Dedifferentiated amniotic fluid mesenchymal stem cell (primary cell): ENCODE measurements around the gene LRBA.
"Not testable (repeated sequence)": the region's sequence is repeated elsewhere in the genome, so short reads cannot be mapped to it uniquely, and the experiment has no call there.

Experiments used
- DNase-seq: peaks from one replicate; pipeline ENCODE4 v3.0.0-alpha.2; 2016; ENCODE audit errors: extremely low spot score

LRBA gene

GRCh38 chr4:150569384-150569987, 445.6 kb downstream of the LRBA start:
- no peak for DNase-seq

- DNase-seq: no peak
Measured at GRCh38 chr4:150567070-150567469, 448.0 kb downstream of the LRBA start.

DNA sequence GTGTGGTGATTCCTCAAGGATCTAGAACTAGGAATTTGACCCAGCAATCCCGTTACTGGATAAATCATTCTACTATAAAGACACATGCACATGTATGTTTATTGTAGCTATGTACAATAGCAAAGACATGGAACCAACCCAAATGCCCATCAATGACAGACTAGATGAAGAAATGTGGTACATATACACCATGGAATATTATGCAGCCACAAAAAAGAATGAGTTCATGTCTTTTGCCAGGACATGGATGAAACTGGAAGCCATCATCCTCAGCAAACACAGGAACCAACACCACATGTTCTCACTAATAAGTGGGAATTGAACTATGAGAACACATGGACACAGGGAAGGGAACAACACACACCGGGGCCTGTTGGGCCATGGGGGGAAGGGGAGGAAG, 450.1 kb downstream of the LRBA start:
- DNase-seq: not testable (repeated sequence)

GRCh38 chr4:150562751-150563150, 452.3 kb downstream of the LRBA start:
- no peak for DNase-seq

DNA sequence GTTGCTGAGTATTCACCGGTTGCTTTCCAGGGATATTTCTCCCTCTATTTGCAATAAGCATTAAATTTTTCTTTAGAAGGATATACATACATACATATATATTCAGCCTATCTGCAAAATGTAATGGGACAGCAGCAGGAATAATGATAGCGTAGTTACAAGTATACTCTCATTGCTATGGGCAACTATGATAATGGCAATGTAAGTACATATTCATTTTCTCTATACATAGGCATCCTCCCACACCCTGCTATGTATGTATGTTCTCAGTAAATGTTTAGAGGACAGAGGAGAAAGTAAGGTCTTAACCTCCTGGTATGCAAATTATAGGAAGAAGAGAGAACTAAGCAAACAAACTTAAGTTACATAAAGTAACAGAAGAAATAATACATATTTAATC, 452.8 kb downstream of the LRBA start:
- no peak for DNase-seq

- DNase-seq: no peak
Measured at GRCh38 chr4:150561143-150561737, 453.8 kb downstream of the LRBA start.

DNA sequence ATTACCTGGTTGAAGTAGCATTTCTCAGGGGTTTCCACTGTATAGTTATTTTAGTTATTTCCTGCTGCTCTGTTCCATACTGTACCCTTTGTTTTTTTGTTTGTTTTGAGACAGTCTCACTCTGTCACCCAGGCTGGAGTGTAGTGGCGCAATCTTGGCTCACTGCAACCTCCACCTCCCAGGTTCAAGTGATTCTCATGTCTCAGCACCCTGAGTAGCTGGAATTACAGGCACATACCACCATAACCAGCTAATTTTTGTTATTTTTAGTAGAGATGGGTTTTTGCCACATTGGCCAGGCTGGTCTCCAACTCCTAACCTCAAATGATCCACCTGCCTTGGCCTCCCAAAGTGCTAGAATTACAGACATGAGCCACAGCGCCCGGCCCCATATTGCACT, 457.3 kb downstream of the LRBA start:
- not testable (repeated sequence) for DNase-seq

DNA sequence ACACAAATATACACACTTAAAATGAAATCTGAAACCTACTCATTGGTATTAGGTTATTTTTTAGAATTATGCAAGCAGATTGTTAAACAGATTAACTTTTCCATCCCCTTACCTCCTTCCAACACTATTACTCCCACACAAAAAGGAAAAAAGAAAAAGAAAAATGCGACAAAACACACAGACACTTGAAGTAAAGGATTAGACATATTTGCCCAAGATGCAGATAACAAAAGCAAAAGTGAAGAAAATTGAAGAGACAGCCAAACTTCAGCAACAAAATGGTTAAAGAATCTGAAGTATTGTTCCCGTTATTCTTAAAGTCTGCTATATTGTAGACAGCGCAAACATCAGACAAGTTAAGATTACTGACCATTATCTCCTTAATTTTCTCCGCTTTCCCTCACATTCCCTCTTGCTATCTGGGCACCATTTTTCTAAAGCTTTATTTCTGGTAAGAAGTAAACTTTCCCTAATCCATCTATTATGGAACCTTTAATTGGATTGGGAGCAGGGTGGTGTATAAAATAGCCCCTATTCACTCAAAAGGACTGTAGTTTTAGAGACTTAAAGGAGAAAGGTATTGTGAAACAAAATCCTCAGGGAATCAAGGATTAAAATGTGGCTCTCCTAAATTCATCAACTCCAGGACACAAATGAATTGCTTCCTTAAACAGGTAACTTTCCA, 467.8 kb downstream of the LRBA start:
- DNase-seq: no peak

GRCh38 chr4:150546286-150546685, 468.8 kb downstream of the LRBA start:
- DNase-seq: no peak

- DNase-seq: no peak
Measured at GRCh38 chr4:150543042-150543441, 472.0 kb downstream of the LRBA start.

GRCh38 chr4:150541681-150542080, 473.4 kb downstream of the LRBA start:
- DNase-seq: no peak

DNA sequence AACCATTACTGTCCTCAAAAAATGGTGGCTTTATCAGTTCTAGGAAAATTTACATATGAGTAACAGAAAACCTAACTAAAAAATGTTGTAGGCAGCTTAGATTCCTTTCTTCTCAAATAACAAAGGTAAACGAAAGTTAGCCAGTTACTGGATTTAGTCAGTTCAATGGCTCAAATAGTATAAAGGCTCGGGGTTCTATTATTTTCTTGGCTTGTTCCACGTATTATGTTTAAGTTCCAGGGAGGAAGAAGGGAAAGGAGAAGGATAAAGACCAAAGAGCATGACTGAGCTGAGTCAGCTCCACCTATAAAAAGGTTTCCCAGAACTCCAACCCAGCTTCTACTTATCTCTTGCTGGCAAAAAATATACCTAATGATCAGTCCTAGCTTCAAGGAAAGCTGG, 474.1 kb downstream of the LRBA start:
- DNase-seq: no peak

DNA sequence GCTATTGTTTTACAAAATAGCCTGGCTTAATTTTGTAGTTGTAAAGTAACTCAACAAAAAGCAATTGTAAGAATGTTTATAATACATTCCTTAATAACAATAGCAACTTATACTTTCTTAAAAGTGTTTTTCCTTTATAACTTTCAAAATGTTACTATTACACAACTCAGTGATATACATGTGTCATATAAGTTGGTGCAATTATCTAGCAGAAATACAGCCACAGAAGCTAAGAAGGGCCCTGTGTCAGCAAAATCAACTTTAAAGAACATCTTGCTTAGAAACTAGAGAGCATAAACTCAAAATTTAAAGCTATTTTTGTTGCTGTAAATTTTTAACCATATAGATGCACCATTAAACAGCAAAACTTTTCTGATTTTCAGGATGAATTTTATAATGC, 474.5 kb downstream of the LRBA start:
- no peak for DNase-seq

DNA sequence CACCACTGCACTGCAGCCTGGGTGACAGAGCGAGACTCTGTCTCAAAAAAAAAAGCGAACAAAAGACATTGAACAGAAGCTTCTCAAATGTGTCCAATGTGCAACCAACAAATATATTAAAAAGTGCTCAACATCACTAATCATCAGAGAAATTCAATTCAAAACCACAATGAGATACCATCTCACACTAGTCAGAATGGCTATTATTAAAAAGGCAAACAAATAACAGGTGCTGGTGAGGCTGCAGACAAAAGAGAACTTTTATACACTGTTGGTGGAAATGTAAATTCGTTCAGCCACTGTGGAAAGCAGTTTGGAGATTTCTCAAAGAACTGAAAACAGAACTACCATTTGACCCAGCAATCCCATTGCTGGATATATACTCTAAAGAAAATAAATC, 477.2 kb downstream of the LRBA start:
- DNase-seq: not testable (repeated sequence)

DNA sequence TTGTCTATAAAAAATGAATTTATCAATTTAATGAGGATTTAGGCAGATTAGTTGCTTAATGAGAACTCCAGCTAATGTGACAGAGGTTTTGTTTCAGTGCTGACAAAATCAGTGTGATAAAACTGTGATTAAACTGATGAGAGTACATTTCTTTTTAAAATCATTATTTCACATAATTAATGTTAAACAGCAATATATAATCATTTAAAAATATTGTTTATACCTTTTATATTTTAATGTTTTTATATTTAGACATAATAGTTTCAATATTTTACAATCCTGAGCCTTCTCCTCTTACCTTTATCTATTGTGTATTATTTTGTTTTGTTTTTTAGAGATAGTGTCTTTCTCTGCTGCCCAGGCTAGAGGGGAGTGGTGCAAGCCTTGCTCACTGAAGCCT, 480.3 kb downstream of the LRBA start:
- no peak for DNase-seq

DNA sequence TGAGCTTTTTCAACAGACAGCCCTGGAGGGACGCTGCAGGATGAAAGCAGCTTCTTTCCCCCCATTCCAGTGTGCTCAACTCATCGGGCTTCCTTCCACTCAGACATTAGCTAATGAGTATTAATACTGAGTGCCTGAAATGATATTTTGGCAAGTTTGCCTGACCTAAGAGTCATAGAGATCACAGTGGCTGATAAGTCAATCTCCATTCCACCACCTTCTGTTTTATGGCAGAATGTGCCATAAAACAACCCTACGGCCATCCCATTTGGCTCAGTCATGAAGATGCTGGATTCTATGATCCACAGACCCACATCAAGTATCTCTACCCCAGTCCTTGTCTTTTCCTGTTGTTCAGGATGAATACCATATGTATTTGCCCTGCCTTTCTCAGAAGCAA, 481.4 kb downstream of the LRBA start:
- no peak for DNase-seq

- no peak for DNase-seq
Measured at GRCh38 chr4:150525321-150525868, 489.7 kb downstream of the LRBA start.

GRCh38 chr4:150518559-150518958, 496.5 kb downstream of the LRBA start:
- DNase-seq: no peak

GRCh38 chr4:150515135-150515534, 499.9 kb downstream of the LRBA start:
- DNase-seq: no peak

GRCh38 chr4:150514709-150515108, 500.4 kb downstream of the LRBA start:
- DNase-seq: no peak

DNA sequence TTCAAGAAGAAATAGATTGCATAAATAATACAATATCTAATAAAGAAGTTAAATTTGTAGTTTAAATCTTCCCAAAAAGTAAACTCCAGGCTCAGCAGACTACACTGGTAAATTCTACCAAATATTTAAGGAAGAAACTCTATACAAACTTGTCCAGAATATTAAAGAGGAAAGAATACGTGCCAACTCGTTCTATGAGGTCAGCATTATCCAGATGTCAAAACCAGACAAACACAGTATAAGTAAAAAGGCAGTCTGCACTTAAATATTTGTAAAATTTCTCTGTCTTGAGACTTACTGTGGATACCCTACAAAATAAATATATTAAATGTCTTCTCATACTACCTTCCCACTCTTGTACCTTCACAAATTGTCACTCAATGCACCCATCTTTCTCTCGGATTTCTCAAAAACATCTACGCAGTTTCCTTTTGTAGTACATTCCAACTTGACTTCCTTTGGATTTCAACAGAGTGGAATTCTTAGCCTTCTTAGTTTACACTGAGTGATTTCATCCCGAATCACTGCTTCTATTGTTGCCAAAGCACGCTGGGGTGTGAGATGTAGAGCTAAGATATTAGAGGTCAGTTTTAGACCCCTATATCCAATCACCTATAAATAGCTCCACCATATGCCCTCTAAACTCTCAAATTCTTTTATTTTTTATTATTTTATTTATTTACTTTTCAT, 504.8 kb downstream of the LRBA start:
- peak; percentile 47 for DNase-seq

- not testable (repeated sequence) for DNase-seq
Measured at GRCh38 chr4:150507656-150508055, 507.4 kb downstream of the LRBA start.
